ENCODE results near the gene PTN.

The PTN gene

DNA sequence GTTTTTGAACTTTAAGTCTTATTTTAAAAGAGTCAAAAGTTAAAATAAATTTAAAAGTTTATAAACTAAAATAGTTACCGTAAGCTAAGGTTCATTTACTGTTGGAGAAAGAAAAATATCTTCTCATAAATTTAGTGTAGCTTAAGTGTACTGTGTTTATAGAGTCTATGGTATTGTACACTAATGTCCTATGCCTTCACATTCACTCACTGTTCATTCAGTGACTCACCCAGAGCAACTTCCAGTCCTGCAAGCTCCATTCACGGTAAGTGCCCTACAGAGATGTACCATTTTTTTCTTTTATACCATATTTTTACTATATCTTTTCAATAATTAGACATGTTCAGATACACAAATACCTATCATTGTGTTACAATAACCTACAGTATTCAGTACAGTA lies 97.6 kb downstream of the PTN start:
- Histone ChIP-seq H3K23ac (ENCODE audit: low read depth, low read length, poor library complexity) (no peak overlapping the region), H3K9ac (ENCODE audit: low read depth, low read length, poor library complexity) (no peak overlapping the region), H3K14ac (ENCODE audit: low read length) (no peak overlapping the region), H2BK5ac (ENCODE audit: low read length) (no peak overlapping the region), H3K4me3 (ENCODE audit: low read length in 2 of 2) (no peak overlapping the region), H3K4me2 (ENCODE audit: insufficient read depth, low read length, poor library complexity, severe bottlenecking) (no peak overlapping the region), H3K36me3 (replicated peaks in 1 of 2; ENCODE audit: control insufficient read depth in 2 of 2, insufficient read depth in 2 of 2, low read length in 2 of 2) (peaks cover 4 to 91% of the 10 kb centered on the region in 2 donors), H3K27me3 (ENCODE audit: control insufficient read depth in 3 of 3, insufficient read depth in 3 of 3, low read depth in 1 of 3, low read length in 3 of 3) (no peaks in the 10 kb centered on the region), H2BK15ac (ENCODE audit: low read length) (no peak overlapping the region), H3K4ac (ENCODE audit: low read length) (no peak overlapping the region), H4K8ac (ENCODE audit: low read depth, low read length) (no peak overlapping the region), H4K91ac (ENCODE audit: low read depth, low read length, poor library complexity) (no peak overlapping the region), H2BK120ac (ENCODE audit: low read depth, low read length) (no peak overlapping the region), H2AK5ac (ENCODE audit: low read depth, low read length) (no peak overlapping the region), H3K18ac (ENCODE audit: low read length) (no peak overlapping the region), H3K9me3 (replicated peaks in 1 of 2; ENCODE audit: control insufficient read depth in 2 of 2, insufficient read depth in 1 of 2, low read depth in 1 of 2, low read length in 2 of 2) (no peaks in the 10 kb centered on the region), H3K27ac (replicated peaks; ENCODE audit: low read length) (no peak overlapping the region), H2AFZ (ENCODE audit: low read length) (no peak overlapping the region), H2BK12ac (ENCODE audit: low read length) (no peak overlapping the region), H3K79me1 (ENCODE audit: low read depth, low read length) (no peaks in the 10 kb centered on the region), H3K4me1 (ENCODE audit: control insufficient read depth in 2 of 2, insufficient read depth in 1 of 2, low read depth in 1 of 2, low read length in 2 of 2) (no peaks in the 10 kb centered on the region)
- DNase-seq (ENCODE audit: low spot score) = no peak
- no CpG with 5 or more reads among the region's 2 CpGs for WGBS, 2 donors (ENCODE audit: extremely low coverage in 2 of 2, insufficient read length in 2 of 2, insufficient replicate concordance in 1 of 2)

DNA sequence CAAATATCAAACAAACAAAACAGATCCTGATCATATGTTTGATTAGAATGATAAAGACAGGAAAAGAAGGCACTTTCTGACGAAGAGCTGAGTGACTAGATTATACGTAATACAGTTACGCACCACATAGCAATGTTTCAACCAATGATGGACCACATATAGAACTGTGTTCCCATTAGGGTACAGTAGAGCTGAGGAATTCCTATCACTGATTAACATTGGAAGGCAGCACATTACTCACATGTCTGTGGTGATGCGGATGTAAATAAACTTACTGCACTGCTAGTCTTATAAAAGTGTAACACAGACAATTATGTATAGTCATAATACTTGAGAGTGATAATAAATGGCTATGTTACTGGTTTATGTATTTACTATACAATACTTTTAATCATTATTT lies 98.3 kb downstream of the PTN start:
- Histone ChIP-seq H3K9ac (ENCODE audit: low read depth, low read length, poor library complexity) (no peak overlapping the region), H2BK12ac (ENCODE audit: low read length) (no peak overlapping the region), H2AK5ac (ENCODE audit: low read depth, low read length) (no peak overlapping the region), H3K36me3 (replicated peaks in 1 of 2; ENCODE audit: control insufficient read depth in 2 of 2, insufficient read depth in 2 of 2, low read length in 2 of 2) (peaks cover 4 to 91% of the 10 kb centered on the region in 2 donors), H2BK15ac (ENCODE audit: low read length) (no peak overlapping the region), H3K18ac (ENCODE audit: low read length) (no peak overlapping the region), H2BK5ac (ENCODE audit: low read length) (no peak overlapping the region), H3K9me3 (replicated peaks in 1 of 2; ENCODE audit: control insufficient read depth in 2 of 2, insufficient read depth in 1 of 2, low read depth in 1 of 2, low read length in 2 of 2) (no peaks in the 10 kb centered on the region), H3K4me1 (ENCODE audit: control insufficient read depth in 2 of 2, insufficient read depth in 1 of 2, low read depth in 1 of 2, low read length in 2 of 2) (no peaks in the 10 kb centered on the region), H3K14ac (ENCODE audit: low read length) (no peak overlapping the region), H3K27ac (replicated peaks; ENCODE audit: low read length) (no peak overlapping the region), H4K91ac (ENCODE audit: low read depth, low read length, poor library complexity) (no peak overlapping the region), H2AFZ (ENCODE audit: low read length) (no peak overlapping the region), H3K4me2 (ENCODE audit: insufficient read depth, low read length, poor library complexity, severe bottlenecking) (no peak overlapping the region), H3K27me3 (ENCODE audit: control insufficient read depth in 3 of 3, insufficient read depth in 3 of 3, low read depth in 1 of 3, low read length in 3 of 3) (no peaks in the 10 kb centered on the region), H2BK120ac (ENCODE audit: low read depth, low read length) (no peak overlapping the region), H3K79me1 (ENCODE audit: low read depth, low read length) (no peaks in the 10 kb centered on the region), H3K23ac (ENCODE audit: low read depth, low read length, poor library complexity) (no peak overlapping the region), H3K4ac (ENCODE audit: low read length) (no peak overlapping the region), H3K4me3 (ENCODE audit: low read length in 2 of 2) (no peak overlapping the region), H4K8ac (ENCODE audit: low read depth, low read length) (no peak overlapping the region)
- DNase-seq (ENCODE audit: low spot score) = no peak
- WGBS, 2 donors (ENCODE audit: extremely low coverage in 2 of 2, insufficient read length in 2 of 2, insufficient replicate concordance in 1 of 2) = no CpG with 5 or more reads among the region's 4 CpGs

DNA sequence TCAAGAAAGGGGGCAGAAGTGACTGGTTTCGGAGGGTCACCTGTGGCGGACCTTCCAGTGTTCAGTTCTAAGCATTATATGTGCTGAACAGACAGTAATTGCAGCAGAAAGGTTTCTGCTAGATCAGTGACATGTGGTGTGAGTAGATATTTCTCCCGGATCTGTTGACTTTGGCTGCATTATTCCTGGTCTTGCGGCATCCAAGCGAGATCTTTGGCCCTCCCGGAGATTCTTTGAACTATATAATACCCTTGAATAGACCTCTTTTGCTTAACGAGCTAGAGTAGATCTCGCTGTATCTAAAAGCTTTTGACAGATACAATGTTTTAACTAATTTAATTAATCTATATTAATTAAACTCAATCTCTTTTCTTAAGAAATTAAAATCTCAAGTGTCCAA lies 99.8 kb downstream of the PTN start:
- Histone ChIP-seq H3K4me3 (ENCODE audit: low read length in 2 of 2) (no peak overlapping the region), H4K91ac (ENCODE audit: low read depth, low read length, poor library complexity) (no peak overlapping the region), H3K4me1 (ENCODE audit: control insufficient read depth in 2 of 2, insufficient read depth in 1 of 2, low read depth in 1 of 2, low read length in 2 of 2) (no peaks in the 10 kb centered on the region), H2BK5ac (ENCODE audit: low read length) (no peak overlapping the region), H3K18ac (ENCODE audit: low read length) (no peak overlapping the region), H4K8ac (ENCODE audit: low read depth, low read length) (no peak overlapping the region), H3K27me3 (ENCODE audit: control insufficient read depth in 3 of 3, insufficient read depth in 3 of 3, low read depth in 1 of 3, low read length in 3 of 3) (no peaks in the 10 kb centered on the region), H3K4ac (ENCODE audit: low read length) (no peak overlapping the region), H3K36me3 (replicated peaks in 1 of 2; ENCODE audit: control insufficient read depth in 2 of 2, insufficient read depth in 2 of 2, low read length in 2 of 2) (peaks cover 2 to 83% of the 10 kb centered on the region in 2 donors), H3K79me1 (ENCODE audit: low read depth, low read length) (no peaks in the 10 kb centered on the region), H3K9me3 (replicated peaks in 1 of 2; ENCODE audit: control insufficient read depth in 2 of 2, insufficient read depth in 1 of 2, low read depth in 1 of 2, low read length in 2 of 2) (no peaks in the 10 kb centered on the region), H3K23ac (ENCODE audit: low read depth, low read length, poor library complexity) (no peak overlapping the region), H3K9ac (ENCODE audit: low read depth, low read length, poor library complexity) (no peak overlapping the region), H2AK5ac (ENCODE audit: low read depth, low read length) (no peak overlapping the region), H2BK12ac (ENCODE audit: low read length) (no peak overlapping the region), H3K4me2 (ENCODE audit: insufficient read depth, low read length, poor library complexity, severe bottlenecking) (no peak overlapping the region), H3K14ac (ENCODE audit: low read length) (no peak overlapping the region), H2AFZ (ENCODE audit: low read length) (no peak overlapping the region), H2BK15ac (ENCODE audit: low read length) (no peak overlapping the region), H3K27ac (replicated peaks; ENCODE audit: low read length) (no peak overlapping the region), H2BK120ac (ENCODE audit: low read depth, low read length) (no peak overlapping the region)
- no CpG with 5 or more reads among the region's 8 CpGs for WGBS, 2 donors (ENCODE audit: extremely low coverage in 2 of 2, insufficient read length in 2 of 2, insufficient replicate concordance in 1 of 2)
- no peak for DNase-seq (ENCODE audit: low spot score)

DNA sequence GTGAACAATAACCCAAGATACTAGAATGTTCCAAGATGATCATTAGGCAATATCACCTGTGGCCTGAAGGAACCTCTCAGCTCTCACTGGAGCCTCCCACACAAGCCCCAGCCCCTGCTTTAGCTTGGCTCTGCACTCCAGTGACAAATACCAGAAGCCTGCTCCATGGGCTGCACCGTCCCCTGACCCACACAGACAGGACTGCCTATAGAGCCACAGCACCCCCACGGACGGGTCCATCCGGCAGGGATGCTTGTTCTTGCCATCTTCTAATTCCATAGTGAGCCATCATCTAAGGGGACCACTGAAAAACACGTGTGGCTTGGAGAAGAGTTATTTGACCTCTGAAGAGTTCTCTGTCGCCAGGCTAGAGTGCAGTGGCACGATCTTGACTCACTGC lies 100.9 kb downstream of the PTN start:
- Histone ChIP-seq H3K4ac (ENCODE audit: low read length) (no peak overlapping the region), H3K9ac (ENCODE audit: low read depth, low read length, poor library complexity) (no peak overlapping the region), H2AK5ac (ENCODE audit: low read depth, low read length) (no peak overlapping the region), H3K27me3 (ENCODE audit: control insufficient read depth in 3 of 3, insufficient read depth in 3 of 3, low read depth in 1 of 3, low read length in 3 of 3) (no peaks in the 10 kb centered on the region), H2BK5ac (ENCODE audit: low read length) (no peak overlapping the region), H3K18ac (ENCODE audit: low read length) (no peak overlapping the region), H3K4me1 (ENCODE audit: control insufficient read depth in 2 of 2, insufficient read depth in 1 of 2, low read depth in 1 of 2, low read length in 2 of 2) (no peaks in the 10 kb centered on the region), H3K23ac (ENCODE audit: low read depth, low read length, poor library complexity) (no peak overlapping the region), H2BK15ac (ENCODE audit: low read length) (no peak overlapping the region), H2BK120ac (ENCODE audit: low read depth, low read length) (no peak overlapping the region), H3K27ac (replicated peaks; ENCODE audit: low read length) (no peak overlapping the region), H3K36me3 (replicated peaks in 1 of 2; ENCODE audit: control insufficient read depth in 2 of 2, insufficient read depth in 2 of 2, low read length in 2 of 2) (peaks cover 2 to 73% of the 10 kb centered on the region in 2 donors), H4K8ac (ENCODE audit: low read depth, low read length) (no peak overlapping the region), H3K4me2 (ENCODE audit: insufficient read depth, low read length, poor library complexity, severe bottlenecking) (no peak overlapping the region), H3K9me3 (replicated peaks in 1 of 2; ENCODE audit: control insufficient read depth in 2 of 2, insufficient read depth in 1 of 2, low read depth in 1 of 2, low read length in 2 of 2) (no peaks in the 10 kb centered on the region), H4K91ac (ENCODE audit: low read depth, low read length, poor library complexity) (no peak overlapping the region), H3K14ac (ENCODE audit: low read length) (peak overlapping the region; percentile 63), H3K4me3 (ENCODE audit: low read length in 2 of 2) (no peak overlapping the region), H2BK12ac (ENCODE audit: low read length) (no peak overlapping the region), H2AFZ (ENCODE audit: low read length) (no peak overlapping the region), H3K79me1 (ENCODE audit: low read depth, low read length) (no peaks in the 10 kb centered on the region)
- no peak for DNase-seq (ENCODE audit: low spot score)
- no CpG with 5 or more reads among the region's 7 CpGs for WGBS, 2 donors (ENCODE audit: extremely low coverage in 2 of 2, insufficient read length in 2 of 2, insufficient replicate concordance in 1 of 2)

All from neuronal stem cell (in vitro differentiated cells).